Mesodermal cell (in vitro differentiated cells): ENCODE results near the gene MYH15.

Experiments used
- H3K27ac ChIP-seq: 2 replicates; pipeline ENCODE4 v1.7.0; 2013; ENCODE audit warnings: mild to moderate bottlenecking, low read depth, low read length, moderate library complexity; ENCODE audit not compliant: severe bottlenecking
- H3K36me3 ChIP-seq: 2 replicates; pipeline ENCODE4 v1.7.1; 2013; ENCODE audit warnings: mild to moderate bottlenecking, low read length, moderate library complexity; ENCODE audit not compliant: control insufficient read depth, insufficient read depth
- H3K4me1 ChIP-seq: one replicate; pipeline ENCODE4 v1.7.1; 2013; ENCODE audit warnings: mild to moderate bottlenecking, low read length; ENCODE audit not compliant: insufficient read depth, control insufficient read depth, poor library complexity, severe bottlenecking
- H3K4me3 ChIP-seq: 2 replicates; pipeline ENCODE4 v1.7.0; 2013; ENCODE audit warnings: low read length, control low read depth, mild to moderate bottlenecking; ENCODE audit not compliant: insufficient read depth, poor library complexity, severe bottlenecking; ENCODE audit errors: extremely low read depth
- H3K9me3 ChIP-seq: 2 replicates; pipeline ENCODE4 v1.7.1; 2013; ENCODE audit warnings: mild to moderate bottlenecking, low read length, moderate library complexity; ENCODE audit not compliant: control insufficient read depth
- WGBS, 2 experiments: methylation state at CpG; one replicate each; pipeline ENCODE4 v1.1.5; 2013; ENCODE audit warnings: missing lambda C conversion rate in 2 of 2; ENCODE audit not compliant: insufficient coverage in 2 of 2; 5-methylcytosine and 5-hydroxymethylcytosine counted together

MYH15 gene

DNA sequence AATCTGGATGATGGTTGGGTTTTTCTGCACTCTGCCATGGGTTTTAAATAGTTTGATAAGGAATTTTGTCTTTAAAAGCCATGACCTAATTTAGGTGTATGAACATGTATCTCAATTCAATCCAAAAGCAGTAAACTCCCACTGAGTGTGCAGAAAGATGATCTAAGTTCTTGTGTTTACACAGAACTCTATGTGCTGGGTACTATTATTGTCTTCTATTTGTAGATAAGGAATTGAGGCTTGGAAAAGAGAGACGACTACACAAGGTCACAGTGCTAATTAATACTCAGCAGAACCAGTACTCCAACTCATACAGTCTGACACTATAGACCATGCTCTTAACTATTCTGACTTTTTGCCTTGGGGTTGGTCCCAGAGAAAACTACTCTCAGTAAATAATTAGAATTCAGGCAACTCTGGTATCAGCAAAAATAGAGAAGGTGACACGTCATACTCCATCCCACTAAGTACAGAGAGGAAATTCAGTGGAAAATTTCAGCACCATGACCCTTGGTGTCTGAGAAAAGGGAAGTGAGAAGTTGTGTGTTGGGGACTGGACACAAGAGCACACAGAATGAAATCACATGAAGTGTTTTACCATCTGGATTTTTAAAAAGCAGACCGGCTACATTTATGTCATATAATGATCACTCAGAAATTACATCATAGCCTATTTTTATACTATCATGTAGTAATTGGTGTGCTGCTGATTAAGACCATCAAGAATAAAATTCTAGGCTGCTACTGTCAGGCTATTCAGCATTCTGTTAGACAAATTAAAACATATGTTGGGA, 18.3 kb upstream of the MYH15 start:
- Histone ChIP-seq H3K9me3 (no peaks in the 10 kb centered on the region), H3K4me3 (no peak overlapping the region), H3K27ac (no peak overlapping the region), H3K36me3 (no peaks in the 10 kb centered on the region), H3K4me1 (no peaks in the 10 kb centered on the region)
- WGBS, 2 experiments: 83% methylated on average over 1 of the region's 3 CpGs; no CpG with 5 or more reads in 1 of the 2 experiments

DNA sequence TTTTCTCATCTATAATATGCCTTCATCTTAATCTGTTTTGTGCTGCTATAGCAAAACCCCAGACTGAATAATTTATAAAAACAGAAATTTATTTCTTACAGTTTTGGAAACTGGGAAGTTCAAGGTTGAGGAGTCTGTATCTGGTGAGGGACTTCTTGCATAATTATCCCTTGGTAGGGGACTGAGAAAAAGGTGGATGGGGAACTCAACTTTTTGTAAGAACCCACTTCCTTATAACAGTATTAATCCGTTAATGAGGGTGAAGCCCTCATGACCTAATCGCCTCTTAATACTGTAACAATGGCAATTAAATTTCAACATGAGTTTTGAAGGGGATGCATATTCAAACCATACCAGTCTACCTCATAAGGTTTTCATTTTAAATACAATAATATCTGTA, 17.4 kb upstream of the MYH15 start:
- Histone ChIP-seq H3K36me3 (no peaks in the 10 kb centered on the region), H3K4me3 (no peak overlapping the region), H3K9me3 (no peaks in the 10 kb centered on the region), H3K4me1 (no peaks in the 10 kb centered on the region), H3K27ac (no peak overlapping the region)
- WGBS, 2 experiments: no CpG with 5 or more reads among the region's 2 CpGs

- Histone ChIP-seq H3K36me3 (no peaks in the 10 kb centered on the region), H3K4me1 (no peaks in the 10 kb centered on the region), H3K4me3 (no peak overlapping the region), H3K9me3 (no peaks in the 10 kb centered on the region), H3K27ac (no peak overlapping the region)
These were observed 16.7 kb upstream of the MYH15 start for GRCh38 chr3:108527109-108527508.

DNA sequence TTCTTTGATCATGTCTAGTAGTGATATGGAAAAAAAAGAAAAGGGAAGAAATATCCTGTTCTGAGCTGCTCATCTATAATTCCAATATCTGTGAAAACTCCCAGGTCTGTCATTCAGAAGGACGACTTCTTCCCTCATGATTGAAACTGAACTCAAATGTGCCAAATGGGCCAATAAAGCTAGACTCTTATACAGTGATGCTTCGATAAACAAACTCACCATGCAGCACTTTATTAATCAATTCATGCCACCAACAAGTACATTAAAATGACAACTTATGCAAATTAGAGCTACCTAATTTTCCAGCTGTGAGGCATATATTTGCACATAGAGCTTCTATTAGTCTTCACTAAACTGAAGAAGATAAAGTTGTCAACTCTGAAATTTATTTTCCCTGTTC, 15.6 kb upstream of the MYH15 start:
- H3K27ac ChIP-seq: no peak overlapping the region
- no peak overlapping the region for H3K4me3 ChIP-seq
- no peaks in the 10 kb centered on the region for H3K36me3 ChIP-seq
- no peaks in the 10 kb centered on the region for H3K4me1 ChIP-seq
- H3K9me3 ChIP-seq: no peaks in the 10 kb centered on the region
- WGBS, 2 experiments: 86 to 95% methylated on average over 2 of the region's 2 CpGs

DNA sequence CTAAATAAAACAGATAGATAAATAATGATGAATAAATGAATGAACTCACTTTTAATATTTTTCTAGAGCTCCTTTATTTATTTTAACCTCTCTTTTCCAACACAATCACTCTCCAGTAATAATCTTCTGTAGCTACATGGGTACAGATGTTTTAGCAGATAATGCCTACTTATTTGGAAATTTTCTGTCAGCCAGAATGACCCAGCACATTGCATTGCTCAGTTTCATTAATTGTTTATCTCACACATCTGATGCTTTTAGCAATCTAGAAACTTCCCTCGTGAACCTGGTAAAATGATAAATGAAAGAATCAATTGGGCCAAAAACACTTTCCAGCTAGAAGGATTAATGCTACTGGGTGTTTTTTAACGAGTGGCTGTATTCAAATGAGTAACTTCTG, 14.9 kb upstream of the MYH15 start:
- H3K4me3 ChIP-seq: no peak overlapping the region
- H3K9me3 ChIP-seq: no peaks in the 10 kb centered on the region
- no peak overlapping the region for H3K27ac ChIP-seq
- H3K4me1 ChIP-seq: no peaks in the 10 kb centered on the region
- no peaks in the 10 kb centered on the region for H3K36me3 ChIP-seq
- WGBS, 2 experiments: no CpG with 5 or more reads among the region's 2 CpGs

GRCh38 chr3:108524537-108524936, 14.1 kb upstream of the MYH15 start:
- Histone ChIP-seq H3K9me3 (no peaks in the 10 kb centered on the region), H3K4me3 (no peak overlapping the region), H3K4me1 (no peaks in the 10 kb centered on the region), H3K36me3 (no peaks in the 10 kb centered on the region), H3K27ac (no peak overlapping the region)
- WGBS, 2 experiments: 67 to 88% methylated on average over 1 to 2 of the region's 2 CpGs

GRCh38 chr3:108518895-108519294, 8.5 kb upstream of the MYH15 start:
- Histone ChIP-seq H3K4me3 (no peak overlapping the region), H3K36me3 (no peaks in the 10 kb centered on the region), H3K9me3 (no peaks in the 10 kb centered on the region), H3K4me1 (no peaks in the 10 kb centered on the region), H3K27ac (no peak overlapping the region)
- whole genome bisulfite sequencing, 2 experiments: 71 to 88% methylated on average over 1 of the region's 1 CpG

GRCh38 chr3:108516881-108517280, 6.5 kb upstream of the MYH15 start:
- Histone ChIP-seq H3K27ac (no peak overlapping the region), H3K9me3 (no peaks in the 10 kb centered on the region), H3K4me3 (no peak overlapping the region), H3K4me1 (no peaks in the 10 kb centered on the region), H3K36me3 (no peaks in the 10 kb centered on the region)
- 86 to 100% methylated on average over 1 to 2 of the region's 2 CpGs for WGBS, 2 experiments

- 80 to 88% methylated on average over 2 of the region's 3 CpGs for WGBS, 2 experiments
- H3K4me1 ChIP-seq: no peaks in the 10 kb centered on the region
- no peak overlapping the region for H3K27ac ChIP-seq
- no peak overlapping the region for H3K4me3 ChIP-seq
- no peaks in the 10 kb centered on the region for H3K36me3 ChIP-seq
- H3K9me3 ChIP-seq: no peaks in the 10 kb centered on the region
These were observed 3.6 kb upstream of the MYH15 start for GRCh38 chr3:108513961-108514360.

- WGBS, 2 experiments: 93% methylated on average over 2 of the region's 2 CpGs; no CpG with 5 or more reads in 1 of the 2 experiments
- H3K4me1 ChIP-seq: no peaks in the 10 kb centered on the region
These were observed 2.3 kb upstream of the MYH15 start for GRCh38 chr3:108512671-108513070.

GRCh38 chr3:108511490-108511889, 1.1 kb upstream of the MYH15 start:
- no peaks in the 10 kb centered on the region for H3K4me1 ChIP-seq
- no peak overlapping the region for H3K27ac ChIP-seq
- H3K9me3 ChIP-seq: no peaks in the 10 kb centered on the region
- H3K4me3 ChIP-seq: no peak overlapping the region
- no peaks in the 10 kb centered on the region for H3K36me3 ChIP-seq

More at GRCh38 chr3:108512671-108513070, 2.3 kb upstream of the MYH15 start:
- Histone ChIP-seq H3K27ac (no peak overlapping the region), H3K36me3 (no peaks in the 10 kb centered on the region), H3K4me3 (no peak overlapping the region), H3K9me3 (no peaks in the 10 kb centered on the region)
